Liver (tissue), 9 donors: ENCODE data around the gene MUS81. TPM values are rescaled to one million over a fixed set of nuclear protein-coding genes. Genes with fewer than 3 reads are reported as not detected.
"Not testable (repeated sequence)": the region's sequence is repeated elsewhere in the genome, so short reads cannot be mapped to it uniquely, and the experiment has no call there.

Source experiments
- DNase-seq: peaks from one replicate; pipeline ENCODE4 v3.0.0-alpha.2; 2017; ENCODE audit warnings: low spot score
- H3K27ac ChIP-seq, 2 donors: one replicate each; pipeline ENCODE4 v1.7.0; 2013; ENCODE audit warnings: inconsistent platforms in 2 of 2, low read length in 2 of 2, control low read depth in 1 of 2, low read depth in 1 of 2, mild to moderate bottlenecking in 1 of 2
- H3K27me3 ChIP-seq, 4 donors: one replicate each; pipeline versions ENCODE4 v1.6.1 to v1.7.0; 2013; ENCODE audit warnings: low read length in 3 of 4, inconsistent platforms in 1 of 4, mild to moderate bottlenecking in 1 of 4, moderate library complexity in 1 of 4; ENCODE audit not compliant: control insufficient read depth in 4 of 4, insufficient read depth in 4 of 4
- H3K36me3 ChIP-seq, 4 donors: one replicate each; pipeline versions ENCODE4 v1.6.1 to v1.7.0; 2013; ENCODE audit warnings: low read length in 3 of 4, mild to moderate bottlenecking in 3 of 4, low read depth in 1 of 4, moderate library complexity in 1 of 4; ENCODE audit not compliant: control insufficient read depth in 4 of 4, insufficient read depth in 3 of 4
- H3K4me1 ChIP-seq, 4 donors: one replicate each; pipeline versions ENCODE4 v1.6.1 to v1.7.0; 2013; ENCODE audit warnings: low read length in 3 of 4, mild to moderate bottlenecking in 3 of 4, moderate library complexity in 1 of 4; ENCODE audit not compliant: control insufficient read depth in 4 of 4, insufficient read depth in 4 of 4
- H3K4me3 ChIP-seq, 3 donors: one replicate each; pipeline versions ENCODE4 v1.6.1 to v1.7.0; 2013; ENCODE audit warnings: low read length in 3 of 3, control low read depth in 1 of 3, low read depth in 1 of 3, mild to moderate bottlenecking in 1 of 3
- H3K9ac ChIP-seq, 2 donors: one replicate each; pipeline ENCODE4 v1.7.0; 2013; ENCODE audit warnings: low read length in 2 of 2, mild to moderate bottlenecking in 2 of 2, moderate library complexity in 2 of 2, control low read depth in 1 of 2, low read depth in 1 of 2
- H3K9me3 ChIP-seq, 4 donors: one replicate each; pipeline versions ENCODE4 v1.6.1 to v1.7.0; 2013; ENCODE audit warnings: low read length in 3 of 4; ENCODE audit not compliant: control insufficient read depth in 4 of 4
- EGR1 ChIP-seq, 2 donors: IDR thresholded peaks; 2 replicates each; pipeline ENCODE4 v1.6.1; 2016 to 2018; ENCODE audit warnings: antibody characterized with exemption in 2 of 2, low read depth in 2 of 2
- FOXA1 ChIP-seq: IDR thresholded peaks from 2 replicates; pipeline ENCODE4 v1.6.1; 2016; ENCODE audit warnings: antibody characterized with exemption
- MAX ChIP-seq: IDR thresholded peaks from 2 replicates; pipeline ENCODE4 v1.6.1; 2016; ENCODE audit warnings: antibody characterized with exemption
- NR2F2 ChIP-seq: IDR thresholded peaks from 2 replicates; pipeline ENCODE4 v1.6.1; 2016; ENCODE audit warnings: antibody characterized with exemption
- SP1 ChIP-seq: IDR thresholded peaks from 2 replicates; pipeline ENCODE4 v1.6.1; 2018; ENCODE audit warnings: antibody characterized with exemption, mild to moderate bottlenecking
- TAF1 ChIP-seq: conservative IDR thresholded peaks from 2 replicates; pipeline ENCODE4 v1.6.1; 2016; ENCODE audit warnings: antibody characterized with exemption, mild to moderate bottlenecking
- YY1 ChIP-seq: IDR thresholded peaks from 2 replicates; pipeline ENCODE4 v1.6.1; 2016; ENCODE audit warnings: antibody characterized with exemption, mild to moderate bottlenecking
- whole genome bisulfite sequencing: extraction: QIAGEN DNeasy Blood & Tissue Kit; methylation state at CpG from one replicate; pipeline ENCODE4 v1.1.7; 2013; 5-methylcytosine and 5-hydroxymethylcytosine counted together
- polyA plus RNA-seq, 2 donors: library from polyadenylated mRNA; stranded (reverse) in 1 of 2; unstranded in 1 of 2; fragments of 200-250 nt in 1 of 2; fragments of >200 nt in 1 of 2; fragmentation: Nextera tagmentation in 1 of 2; extraction: Ambion mirVana in 1 of 2; gene quantifications; one replicate each; pipeline versions ENCODE4 v1.2.1 to v1.2.3, GENCODE V29; 2013 to 2015
- total RNA-seq, 2 donors: library from RNA; depleted of rRNA; stranded (reverse); fragments of >200 nt; gene quantifications; one replicate each; pipeline ENCODE4 v1.2.3, GENCODE V29; 2014
- donor health status: healthy.
- donor health status: healthy.
- donor health status: healthy.
- donor health status: healthy.
- donor health status: healthy.

The MUS81 gene
- total and polyA plus RNA-seq, 4 donors: 11.0 to 24.7 (median 16.5) TPM

- DNase-seq: no peak
- Histone ChIP-seq H3K4me3 (no peak overlapping the region), H3K27ac (no peak overlapping the region), H3K9ac (no peak overlapping the region), H3K27me3 (no peaks in the 10 kb centered on the region), H3K9me3 (no peaks in the 10 kb centered on the region), H3K4me1 (peaks cover 2 to 10% (median 6%) of the 10 kb centered on the region in 4 donors), H3K36me3 (no peaks in the 10 kb centered on the region)
- no peak for TF ChIP-seq TAF1
- no peak for TF ChIP-seq MAX
- WGBS: 62% methylated on average over 15 of the region's 15 CpGs
Observed at GRCh38 chr11:65822776-65823528, 37.3 kb upstream of the MUS81 start.

GRCh38 chr11:65826984-65827735 is 33.1 kb upstream of the MUS81 start:
- TF ChIP-seq YY1 (no peak), FOXA1 (no peak)
- no peak overlapping the region for H3K27ac ChIP-seq
- H3K9ac ChIP-seq: no peak overlapping the region
- 75% methylated on average over 8 of the region's 8 CpGs for WGBS
- no peak for DNase-seq
- no peaks in the 10 kb centered on the region for H3K36me3 ChIP-seq
- no peak overlapping the region for H3K4me3 ChIP-seq
- no peaks in the 10 kb centered on the region for H3K9me3 ChIP-seq
- no peaks in the 10 kb centered on the region for H3K27me3 ChIP-seq
- peaks cover 0 to 5% (median 2%) of the 10 kb centered on the region in 4 donors for H3K4me1 ChIP-seq

- Histone ChIP-seq H3K36me3 (no peaks in the 10 kb centered on the region), H3K9me3 (no peaks in the 10 kb centered on the region), H3K27me3 (no peaks in the 10 kb centered on the region), H3K9ac (no peak overlapping the region), H3K27ac (no peak overlapping the region), H3K4me1 (peaks cover 2 to 9% (median 3%) of the 10 kb centered on the region in 4 donors), H3K4me3 (no peak overlapping the region)
- TF ChIP-seq YY1: no peak
- TF ChIP-seq TAF1: no peak
- TF ChIP-seq NR2F2: no peak
- TF ChIP-seq EGR1 (IDR thresholded peaks at IDR 0.05; ENCODE audit: low read depth in 2 of 2): no peak
- TF ChIP-seq SP1: no peak
- 69% methylated on average over 4 of the region's 4 CpGs for WGBS
- DNase-seq: no peak
Observed at GRCh38 chr11:65829459-65829858, 30.8 kb upstream of the MUS81 start.

GRCh38 chr11:65832231-65832630 is 28.0 kb upstream of the MUS81 start:
- not testable (repeated sequence) for H3K9me3 ChIP-seq, H3K9ac ChIP-seq, DNase-seq

More at GRCh38 chr11:65832231-65832630, 28.0 kb upstream of the MUS81 start:
- not testable (repeated sequence) for H3K36me3 ChIP-seq, H3K27ac ChIP-seq, H3K4me3 ChIP-seq, H3K4me1 ChIP-seq, H3K27me3 ChIP-seq
